Dendritic cell treated with granulocyte-macrophage colony-stimulating factor and Interleukin-4, amounts not matched to agents 40 ng/mL and 50 ng/mL, for 4 days (primary cell): Measurements from ENCODE around the gene ZBTB43.
"Not testable (repeated sequence)": the region's sequence is repeated elsewhere in the genome, so short reads cannot be mapped to it uniquely, and the experiment has no call there.

Source experiments
- H3K27ac Mint-ChIP-seq: one replicate; pipeline ENCODE4 v1.8.0; 2022; ENCODE audit warnings: mild to moderate bottlenecking, mixed read lengths
- H3K27me3 Mint-ChIP-seq: one replicate; pipeline ENCODE4 v1.8.0; 2022; ENCODE audit warnings: mild to moderate bottlenecking, mixed read lengths
- H3K36me3 Mint-ChIP-seq: one replicate; pipeline ENCODE4 v1.8.0; 2022; ENCODE audit warnings: low read depth, mixed read lengths
- H3K4me1 Mint-ChIP-seq: one replicate; pipeline ENCODE4 v1.8.0; 2022; ENCODE audit warnings: low read depth, mixed read lengths
- H3K4me3 Mint-ChIP-seq: one replicate; pipeline ENCODE4 v1.8.0; 2022; ENCODE audit warnings: mild to moderate bottlenecking, moderate library complexity, mixed read lengths
- H3K9me3 Mint-ChIP-seq: one replicate; pipeline ENCODE4 v1.8.0; 2022; ENCODE audit warnings: mixed read lengths
- intact Hi-C: fragments of 100-400 bp; cut with micrococcal nuclease; formaldehyde crosslinking; loops from one replicate; pipeline ENCODE4 v1.15.0; 2022

The ZBTB43 gene

GRCh38 chr9:126782053-126782388, 22.8 kb upstream of the ZBTB43 start:
- peaks cover 52% of the 10 kb centered on the region for H3K27me3 Mint-ChIP-seq
- H3K27ac Mint-ChIP-seq: no peak overlapping the region
- peaks cover 3% of the 10 kb centered on the region for H3K4me1 Mint-ChIP-seq
- no peaks in the 10 kb centered on the region for H3K9me3 Mint-ChIP-seq
- H3K36me3 Mint-ChIP-seq: no peaks in the 10 kb centered on the region
- H3K4me3 Mint-ChIP-seq: no peak overlapping the region
- intact Hi-C loops: loop anchor here (1.0 to 2.0 kb wide), 2 partner anchors 76 to 171 kb away; no protein-coding TSS in a partner anchor

GRCh38 chr9:126783949-126784348, 20.9 kb upstream of the ZBTB43 start:
- Mint-ChIP-seq H3K27me3 (peaks cover 46% of the 10 kb centered on the region), H3K4me1 (peaks cover 14% of the 10 kb centered on the region), H3K27ac (no peak overlapping the region), H3K4me3 (no peak overlapping the region), H3K36me3 (no peaks in the 10 kb centered on the region), H3K9me3 (no peaks in the 10 kb centered on the region)
- intact Hi-C loops: loop anchor here (2.0 kb wide), 1 partner anchor 173 kb away; no protein-coding TSS in a partner anchor

GRCh38 chr9:126784401-126784800, 20.4 kb upstream of the ZBTB43 start:
- H3K4me1 Mint-ChIP-seq: peaks cover 16% of the 10 kb centered on the region
- intact Hi-C loops: no loop called here
- H3K27ac Mint-ChIP-seq: no peak overlapping the region
- no peaks in the 10 kb centered on the region for H3K36me3 Mint-ChIP-seq
- no peak overlapping the region for H3K4me3 Mint-ChIP-seq
- peaks cover 45% of the 10 kb centered on the region for H3K27me3 Mint-ChIP-seq
- no peaks in the 10 kb centered on the region for H3K9me3 Mint-ChIP-seq

GRCh38 chr9:126784841-126785240, 20.0 kb upstream of the ZBTB43 start:
- H3K36me3 Mint-ChIP-seq, H3K4me3 Mint-ChIP-seq, H3K9me3 Mint-ChIP-seq, intact Hi-C loops, H3K27ac Mint-ChIP-seq: not testable (repeated sequence)
- Mint-ChIP-seq H3K27me3 (peaks cover 45% of the 10 kb centered on the region), H3K4me1 (peaks cover 16% of the 10 kb centered on the region)

GRCh38 chr9:126788046-126788445, 16.8 kb upstream of the ZBTB43 start:
- Mint-ChIP-seq H3K27ac (no peak overlapping the region), H3K9me3 (no peaks in the 10 kb centered on the region), H3K27me3 (peaks cover 49% of the 10 kb centered on the region), H3K4me3 (no peak overlapping the region), H3K4me1 (peaks cover 26% of the 10 kb centered on the region), H3K36me3 (no peaks in the 10 kb centered on the region)
- intact Hi-C loops: no loop called here

- no peaks in the 10 kb centered on the region for H3K9me3 Mint-ChIP-seq
- peaks cover 26% of the 10 kb centered on the region for H3K4me1 Mint-ChIP-seq
- H3K36me3 Mint-ChIP-seq: no peaks in the 10 kb centered on the region
- no peak overlapping the region for H3K27ac Mint-ChIP-seq
- no peak overlapping the region for H3K4me3 Mint-ChIP-seq
- intact Hi-C loops: no loop called here
- H3K27me3 Mint-ChIP-seq: peaks cover 53% of the 10 kb centered on the region
These were observed 16.0 kb upstream of the ZBTB43 start for GRCh38 chr9:126788634-126789349.

GRCh38 chr9:126790561-126790960, 14.3 kb upstream of the ZBTB43 start:
- H3K4me3 Mint-ChIP-seq: no peak overlapping the region
- peaks cover 26% of the 10 kb centered on the region for H3K4me1 Mint-ChIP-seq
- no peaks in the 10 kb centered on the region for H3K36me3 Mint-ChIP-seq
- H3K27me3 Mint-ChIP-seq: peaks cover 64% of the 10 kb centered on the region
- no peak overlapping the region for H3K27ac Mint-ChIP-seq
- intact Hi-C loops: no loop called here
- H3K9me3 Mint-ChIP-seq: no peaks in the 10 kb centered on the region

GRCh38 chr9:126791406-126792230, 13.2 kb upstream of the ZBTB43 start:
- Mint-ChIP-seq H3K9me3 (no peaks in the 10 kb centered on the region), H3K36me3 (no peaks in the 10 kb centered on the region), H3K4me3 (no peak overlapping the region), H3K27me3 (peaks cover 60% of the 10 kb centered on the region), H3K27ac (no peak overlapping the region), H3K4me1 (peaks cover 26% of the 10 kb centered on the region)
- intact Hi-C loops: no loop called here

GRCh38 chr9:126793686-126794417, 11.0 kb upstream of the ZBTB43 start:
- Mint-ChIP-seq H3K27ac (no peak overlapping the region), H3K4me1 (peaks cover 16% of the 10 kb centered on the region), H3K4me3 (no peak overlapping the region), H3K9me3 (no peaks in the 10 kb centered on the region), H3K27me3 (peaks cover 53% of the 10 kb centered on the region), H3K36me3 (no peaks in the 10 kb centered on the region)
- intact Hi-C loops: no loop called here

- Mint-ChIP-seq H3K27ac (no peak overlapping the region), H3K4me1 (peaks cover 13% of the 10 kb centered on the region), H3K4me3 (no peak overlapping the region), H3K9me3 (no peaks in the 10 kb centered on the region), H3K27me3 (peaks cover 49% of the 10 kb centered on the region), H3K36me3 (no peaks in the 10 kb centered on the region)
- intact Hi-C loops: no loop called here
These were observed 10.4 kb upstream of the ZBTB43 start for GRCh38 chr9:126794441-126794840.

- Mint-ChIP-seq H3K4me1 (peaks cover 7% of the 10 kb centered on the region), H3K27ac (no peak overlapping the region), H3K27me3 (peaks cover 34% of the 10 kb centered on the region), H3K4me3 (no peak overlapping the region), H3K36me3 (no peaks in the 10 kb centered on the region), H3K9me3 (no peaks in the 10 kb centered on the region)
- intact Hi-C loops: no loop called here
These were observed 8.1 kb upstream of the ZBTB43 start for GRCh38 chr9:126796758-126797157.

GRCh38 chr9:126797903-126798302, 6.9 kb upstream of the ZBTB43 start:
- H3K9me3 Mint-ChIP-seq: no peaks in the 10 kb centered on the region
- intact Hi-C loops: no loop called here
- H3K4me1 Mint-ChIP-seq: no peaks in the 10 kb centered on the region
- H3K36me3 Mint-ChIP-seq: no peaks in the 10 kb centered on the region
- H3K27ac Mint-ChIP-seq: no peak overlapping the region
- peaks cover 26% of the 10 kb centered on the region for H3K27me3 Mint-ChIP-seq
- no peak overlapping the region for H3K4me3 Mint-ChIP-seq

GRCh38 chr9:126799034-126799433, 5.8 kb upstream of the ZBTB43 start:
- H3K9me3 Mint-ChIP-seq: peaks cover 3% of the 10 kb centered on the region
- H3K27ac Mint-ChIP-seq: no peak overlapping the region
- H3K36me3 Mint-ChIP-seq: peaks cover 2% of the 10 kb centered on the region
- peaks cover 22% of the 10 kb centered on the region for H3K27me3 Mint-ChIP-seq
- H3K4me1 Mint-ChIP-seq: peaks cover 2% of the 10 kb centered on the region
- H3K4me3 Mint-ChIP-seq: no peak overlapping the region
- intact Hi-C loops: no loop called here
